PC-9 (cell line): ENCODE measurements around the gene MPZL1.

Experiments used
- CTCF ChIP-seq: fragments of 200-600 bp; sonication (generic); conservative IDR thresholded peaks from 2 replicates; pipeline ENCODE4 v1.6.1; 2017; ENCODE audit warnings: mixed run types, antibody characterized with exemption, mild to moderate bottlenecking, moderate library complexity
- EZH2 ChIP-seq: fragments of 200-600 bp; sonication (generic); IDR thresholded peaks from 2 replicates; pipeline ENCODE4 v1.8.0; 2017; ENCODE audit warnings: antibody characterized with exemption, low read depth

- TF ChIP-seq CTCF (no peak), EZH2 (no peak)
These were observed 44.6 kb upstream of the MPZL1 start for GRCh38 chr1:167676916-167677848.
